ENCODE results near the gene TBCC.
"Not testable (repeated sequence)": the region's sequence is repeated elsewhere in the genome, so short reads cannot be mapped to it uniquely, and the experiment has no call there.

The TBCC gene, protein sequence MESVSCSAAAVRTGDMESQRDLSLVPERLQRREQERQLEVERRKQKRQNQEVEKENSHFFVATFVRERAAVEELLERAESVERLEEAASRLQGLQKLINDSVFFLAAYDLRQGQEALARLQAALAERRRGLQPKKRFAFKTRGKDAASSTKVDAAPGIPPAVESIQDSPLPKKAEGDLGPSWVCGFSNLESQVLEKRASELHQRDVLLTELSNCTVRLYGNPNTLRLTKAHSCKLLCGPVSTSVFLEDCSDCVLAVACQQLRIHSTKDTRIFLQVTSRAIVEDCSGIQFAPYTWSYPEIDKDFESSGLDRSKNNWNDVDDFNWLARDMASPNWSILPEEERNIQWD

DNA sequence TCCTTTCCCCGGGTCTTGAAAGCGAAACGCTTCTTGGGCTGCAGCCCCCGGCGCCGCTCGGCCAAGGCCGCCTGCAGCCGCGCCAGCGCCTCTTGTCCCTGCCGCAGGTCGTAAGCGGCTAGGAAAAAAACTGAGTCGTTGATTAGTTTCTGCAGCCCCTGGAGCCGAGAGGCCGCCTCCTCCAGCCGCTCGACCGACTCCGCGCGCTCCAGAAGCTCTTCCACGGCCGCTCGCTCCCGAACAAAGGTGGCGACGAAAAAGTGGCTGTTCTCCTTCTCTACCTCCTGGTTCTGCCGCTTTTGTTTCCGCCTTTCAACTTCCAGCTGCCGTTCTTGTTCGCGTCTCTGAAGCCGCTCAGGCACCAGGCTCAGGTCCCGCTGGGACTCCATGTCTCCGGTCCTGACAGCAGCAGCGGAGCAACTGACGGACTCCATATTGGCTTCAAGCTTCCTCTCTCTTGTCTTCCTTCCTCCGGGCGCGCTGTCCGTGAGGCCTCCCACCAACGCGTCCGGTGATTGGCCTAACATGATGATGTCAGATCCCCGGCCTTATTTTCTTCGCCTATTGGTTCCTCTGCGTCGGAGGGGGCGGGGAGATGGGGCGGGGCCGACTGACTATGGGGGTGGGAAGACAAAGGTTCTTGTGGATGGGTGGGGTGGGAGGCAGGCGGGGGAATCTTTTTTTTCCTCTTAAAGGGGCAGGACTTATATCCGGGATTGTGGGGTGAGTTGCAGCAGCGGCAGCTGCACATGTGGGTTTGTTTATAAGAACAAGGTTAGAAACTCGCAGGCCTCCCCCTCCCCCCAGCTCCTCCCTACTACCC is at the start of gene TBCC:
TSS of gene TBCC (minus strand) at position 464 of the 823 bp plus-strand sequence. CDS start at position 434, 30 bp downstream.
- DNase-seq: peak; percentile 98

DNA sequence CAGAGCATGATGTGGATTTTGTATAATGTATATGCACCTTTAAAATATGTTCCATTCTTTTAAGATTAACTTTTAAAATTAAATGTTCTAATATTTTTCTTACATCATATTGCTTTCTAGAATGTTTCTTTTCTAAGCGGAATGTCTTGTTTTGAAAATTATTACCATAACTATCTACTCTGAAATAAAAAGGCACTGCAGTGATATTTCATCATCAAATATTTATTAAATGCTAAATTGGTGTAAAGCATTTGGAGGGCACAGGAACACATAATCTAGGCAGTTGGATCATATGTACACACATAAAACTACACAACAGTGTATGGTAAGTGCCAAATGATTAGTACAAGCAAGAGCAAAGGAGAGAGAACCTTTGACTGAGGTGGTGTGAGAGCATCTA is 49.7 kb upstream of the TBCC start:
- DNase-seq: no peak

DNA sequence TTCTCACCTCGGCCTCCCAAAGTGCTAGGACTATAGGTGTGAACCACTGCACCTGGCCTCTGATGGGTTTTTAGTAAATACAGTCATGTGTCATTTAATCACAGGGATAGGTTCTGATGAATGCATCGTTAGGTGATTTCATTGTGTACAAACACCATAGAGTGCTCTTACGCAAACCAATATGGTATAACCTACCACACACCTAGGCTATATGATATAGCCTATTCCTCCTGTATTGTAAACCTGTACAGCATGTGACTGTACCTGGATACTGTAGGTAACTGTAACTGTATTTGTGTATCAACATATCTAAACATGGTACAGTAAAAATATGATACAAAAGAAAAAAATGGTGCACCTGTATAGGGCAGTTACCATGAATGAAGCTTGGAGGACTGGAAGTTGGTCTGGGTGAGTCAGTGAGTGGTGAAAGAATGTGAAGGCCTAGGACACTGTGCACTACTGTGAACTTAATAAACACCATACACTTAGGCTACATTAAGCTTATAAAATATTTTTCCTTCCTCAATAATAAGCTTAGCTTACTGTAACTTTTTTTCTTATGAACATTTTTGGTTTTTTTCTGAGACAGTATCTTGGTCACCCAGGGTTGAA is 45.9 kb upstream of the TBCC start:
- no peak for DNase-seq

DNA sequence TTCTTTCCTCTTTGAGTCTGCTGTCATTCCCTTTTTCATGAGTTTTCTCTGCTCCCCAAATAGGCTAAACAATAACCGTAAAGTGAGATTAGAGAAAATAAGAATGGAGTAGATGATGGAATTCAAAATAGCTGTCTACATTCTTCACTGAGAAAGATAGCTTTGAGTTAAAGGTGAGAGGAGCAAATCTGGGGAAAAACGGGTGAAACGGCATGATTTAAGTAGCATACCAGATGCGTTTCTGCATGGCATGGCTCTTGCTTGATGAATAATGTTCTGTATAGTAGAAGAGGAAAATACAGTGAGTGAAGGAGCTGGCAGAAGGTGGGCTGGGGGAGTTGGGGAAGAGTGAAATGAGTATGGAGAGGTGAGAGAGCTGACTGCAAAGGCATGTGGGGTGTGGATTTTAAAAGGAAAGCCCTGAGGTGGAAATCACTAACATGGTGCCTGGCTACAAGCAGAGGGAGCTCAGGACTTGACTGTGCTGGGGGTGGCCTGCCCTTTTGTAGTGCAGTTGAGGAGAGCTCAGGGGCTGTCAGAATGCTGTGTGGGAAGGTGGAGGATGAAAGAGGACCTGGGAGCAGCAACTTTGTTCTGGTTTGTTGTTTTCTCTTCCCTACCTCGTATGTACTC is 44.8 kb upstream of the TBCC start:
- no peak for DNase-seq

DNA sequence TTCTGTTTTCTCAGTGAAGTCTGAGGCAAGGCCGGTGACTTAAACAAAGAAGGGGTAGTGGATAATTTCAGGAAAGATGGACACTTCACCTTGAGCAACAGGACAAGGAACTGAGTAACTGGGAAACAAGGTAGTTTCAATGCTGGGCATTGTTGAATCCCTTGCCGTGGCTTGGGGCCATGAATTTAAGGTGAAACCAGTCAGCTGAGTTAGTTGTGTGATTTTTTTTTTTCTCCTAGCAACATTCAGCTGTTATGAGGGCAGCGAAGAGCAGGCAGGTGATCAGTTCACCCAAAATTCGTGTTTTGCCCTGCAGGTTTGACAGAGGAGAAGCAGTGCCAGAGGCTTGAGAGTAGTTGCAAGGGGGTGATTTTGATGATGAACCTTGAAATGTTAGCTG is 42.8 kb upstream of the TBCC start:
- DNase-seq: no peak

DNA sequence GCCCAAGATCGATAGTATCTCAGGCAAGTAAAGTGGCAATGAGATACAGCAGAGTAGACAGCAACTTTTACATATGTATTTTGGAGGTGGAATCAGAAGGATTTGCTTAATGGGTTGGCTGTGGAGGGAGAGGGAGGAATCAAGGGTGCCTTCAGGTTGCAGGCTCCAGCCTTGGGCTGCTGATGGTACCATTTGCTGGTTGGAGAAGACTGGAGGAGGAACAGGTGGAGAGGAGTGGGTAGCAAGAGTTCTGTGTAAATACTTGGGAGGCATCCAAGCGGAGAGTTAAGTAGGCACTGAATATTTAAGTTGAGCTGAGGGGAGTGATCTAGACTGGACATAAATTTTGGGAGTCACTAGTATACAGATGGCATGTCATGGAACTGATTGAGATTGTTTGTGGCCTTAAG is 41.2 kb upstream of the TBCC start:
- peak; percentile 89 for DNase-seq

DNA sequence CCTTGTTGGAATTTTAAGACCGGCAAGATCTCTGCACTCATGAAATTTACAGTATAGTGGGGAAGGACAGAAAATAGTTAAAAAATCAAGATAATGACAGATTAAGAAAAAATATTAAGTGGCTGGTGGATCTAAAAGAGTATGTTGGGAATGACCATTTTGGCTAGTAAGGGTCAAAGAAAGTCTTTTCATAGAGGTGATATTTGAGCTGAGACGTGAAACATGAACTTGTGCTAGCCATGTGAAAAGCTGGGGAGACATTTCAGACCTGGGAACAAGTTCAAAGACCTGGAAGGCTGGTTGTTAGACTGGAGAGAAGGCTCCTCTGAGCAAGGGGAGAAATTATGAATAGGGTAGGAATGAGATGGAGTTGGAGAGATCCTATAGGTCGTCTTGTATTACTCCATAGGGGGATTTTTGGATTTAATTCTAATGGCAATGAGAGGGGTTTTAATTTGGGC is 40.7 kb upstream of the TBCC start:
- DNase-seq: no peak

DNA sequence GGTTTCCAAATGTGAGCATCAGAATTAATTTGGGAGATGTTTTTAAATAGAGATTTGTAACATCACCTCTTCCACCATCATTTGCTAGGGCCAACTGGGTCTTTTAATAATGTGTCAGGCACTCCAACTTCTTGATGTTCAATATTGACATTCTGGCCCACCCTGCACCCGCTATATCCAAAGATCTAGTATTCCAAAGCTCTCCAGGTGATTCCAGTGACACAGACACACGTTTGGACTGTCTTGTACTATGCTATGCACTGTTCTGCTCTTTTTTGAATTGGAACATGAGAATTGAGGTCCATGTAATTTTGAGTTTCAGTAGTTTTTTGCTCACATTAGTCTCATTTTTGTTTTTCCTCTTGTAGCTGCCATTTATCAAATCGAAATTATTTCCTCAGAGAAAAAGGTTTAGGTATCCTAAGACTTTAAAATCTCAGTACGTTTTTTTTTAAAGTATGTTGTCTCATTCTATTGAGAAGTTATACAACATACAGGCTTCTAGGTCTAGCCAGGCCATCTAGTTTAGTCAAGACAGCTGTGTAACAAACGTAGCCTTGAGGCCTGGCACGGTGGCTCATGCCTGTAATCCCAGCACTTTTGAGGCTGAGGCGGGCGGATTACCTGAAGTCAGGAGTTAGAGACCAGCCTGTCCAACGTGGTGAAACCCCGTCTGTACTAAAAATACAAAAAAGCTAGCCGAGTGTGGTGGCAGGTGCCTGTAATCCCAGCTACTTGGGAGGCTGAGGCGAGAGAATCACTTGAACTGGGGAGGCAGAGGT is 39.0 kb upstream of the TBCC start:
- DNase-seq: no peak

DNA sequence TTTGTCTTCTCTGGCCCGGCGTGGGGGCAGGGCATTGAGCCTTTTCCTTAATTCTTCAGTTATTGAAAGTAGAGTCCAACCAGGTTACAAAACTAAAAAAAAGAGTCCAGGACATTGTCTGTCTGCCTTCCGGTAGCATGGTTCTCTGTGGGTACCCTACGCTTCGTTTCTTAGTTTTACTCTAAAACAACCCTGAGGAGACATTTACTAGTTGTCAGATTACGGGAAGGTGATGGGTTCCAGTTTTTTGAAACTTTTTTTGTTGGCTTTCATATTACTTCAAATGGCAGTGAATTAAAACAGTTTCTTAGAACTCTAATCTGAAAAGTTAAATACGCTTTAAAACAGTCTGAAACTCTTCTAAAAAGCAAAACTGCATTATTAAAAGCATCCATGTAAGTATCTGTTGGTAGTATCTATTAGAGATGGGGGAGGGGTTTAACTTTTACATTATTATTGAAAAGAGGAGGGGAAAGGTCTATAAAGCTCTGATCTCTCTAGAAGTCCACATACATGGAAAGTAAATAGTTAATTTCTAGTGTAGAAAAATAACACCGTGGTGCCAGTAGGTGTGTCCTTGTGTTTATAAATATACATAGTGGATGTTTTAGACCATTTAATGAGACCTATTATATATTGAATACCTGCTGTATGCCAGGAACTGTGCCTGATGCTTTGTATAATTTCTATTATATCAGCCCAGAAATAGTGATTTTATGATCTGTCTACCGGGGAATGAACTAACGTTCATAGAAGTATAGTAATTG is 38.2 kb upstream of the TBCC start:
- no peak for DNase-seq

DNA sequence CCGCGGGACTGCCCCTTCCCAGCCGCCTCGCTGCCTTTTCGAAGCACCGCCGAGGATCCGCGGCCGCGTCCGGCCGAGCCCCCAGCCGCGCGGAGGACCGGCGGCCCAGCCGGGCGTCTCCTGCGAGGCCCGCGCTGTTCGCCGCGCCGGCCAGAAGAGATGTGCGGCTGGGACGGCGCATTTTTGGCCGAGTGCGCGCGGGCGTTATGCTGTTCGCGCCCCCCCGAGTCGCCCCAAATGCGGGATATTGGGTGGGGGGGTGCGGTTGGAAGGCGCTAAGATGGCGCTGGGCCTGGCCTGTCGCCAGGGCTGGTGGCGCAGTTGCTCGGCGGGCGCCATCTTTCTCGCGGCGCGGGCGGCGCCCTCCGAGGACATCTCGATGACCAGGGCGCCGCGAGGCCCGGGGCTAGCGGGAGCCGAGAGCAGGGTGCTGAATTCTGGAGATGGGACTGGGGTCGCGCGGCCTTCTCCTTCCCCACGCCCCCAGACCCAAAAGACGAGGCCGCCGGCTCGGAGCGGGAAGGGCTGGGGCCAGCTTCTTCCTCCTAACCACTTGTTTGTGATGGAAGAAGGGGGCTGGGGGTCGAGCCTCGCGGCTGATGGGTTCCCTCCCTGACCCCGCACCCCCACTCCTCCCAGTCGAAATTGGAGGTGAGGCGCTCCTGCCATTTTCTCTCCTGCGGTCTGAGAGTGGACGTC is 37.4 kb upstream of the TBCC start:
- DNase-seq: no peak

DNA sequence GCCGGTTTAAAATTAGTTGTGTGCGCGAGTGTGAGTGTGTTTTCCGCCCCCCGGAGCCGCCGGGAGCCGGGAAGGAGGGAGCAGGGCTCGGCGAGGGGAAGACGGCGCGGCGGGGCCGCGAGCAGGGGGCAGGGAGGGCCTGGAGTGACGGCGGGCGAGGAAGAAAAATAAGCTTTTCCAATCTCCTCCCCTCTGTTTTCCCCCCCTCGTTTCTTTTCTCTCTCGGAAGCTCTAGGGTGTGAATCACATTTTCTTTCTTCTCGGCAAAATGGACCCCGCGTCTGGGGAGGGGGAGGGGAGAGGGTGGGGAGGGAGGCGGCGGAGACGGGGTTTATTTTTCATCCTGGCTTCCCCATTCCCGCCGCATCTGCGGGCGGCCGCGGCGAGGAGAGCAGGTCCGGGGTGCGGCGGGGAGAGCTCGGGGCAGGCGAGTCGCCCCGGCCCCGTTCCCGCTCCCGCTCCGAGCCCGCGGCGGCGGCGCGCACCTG is 36.8 kb upstream of the TBCC start:
- DNase-seq: peak; percentile 45

DNA sequence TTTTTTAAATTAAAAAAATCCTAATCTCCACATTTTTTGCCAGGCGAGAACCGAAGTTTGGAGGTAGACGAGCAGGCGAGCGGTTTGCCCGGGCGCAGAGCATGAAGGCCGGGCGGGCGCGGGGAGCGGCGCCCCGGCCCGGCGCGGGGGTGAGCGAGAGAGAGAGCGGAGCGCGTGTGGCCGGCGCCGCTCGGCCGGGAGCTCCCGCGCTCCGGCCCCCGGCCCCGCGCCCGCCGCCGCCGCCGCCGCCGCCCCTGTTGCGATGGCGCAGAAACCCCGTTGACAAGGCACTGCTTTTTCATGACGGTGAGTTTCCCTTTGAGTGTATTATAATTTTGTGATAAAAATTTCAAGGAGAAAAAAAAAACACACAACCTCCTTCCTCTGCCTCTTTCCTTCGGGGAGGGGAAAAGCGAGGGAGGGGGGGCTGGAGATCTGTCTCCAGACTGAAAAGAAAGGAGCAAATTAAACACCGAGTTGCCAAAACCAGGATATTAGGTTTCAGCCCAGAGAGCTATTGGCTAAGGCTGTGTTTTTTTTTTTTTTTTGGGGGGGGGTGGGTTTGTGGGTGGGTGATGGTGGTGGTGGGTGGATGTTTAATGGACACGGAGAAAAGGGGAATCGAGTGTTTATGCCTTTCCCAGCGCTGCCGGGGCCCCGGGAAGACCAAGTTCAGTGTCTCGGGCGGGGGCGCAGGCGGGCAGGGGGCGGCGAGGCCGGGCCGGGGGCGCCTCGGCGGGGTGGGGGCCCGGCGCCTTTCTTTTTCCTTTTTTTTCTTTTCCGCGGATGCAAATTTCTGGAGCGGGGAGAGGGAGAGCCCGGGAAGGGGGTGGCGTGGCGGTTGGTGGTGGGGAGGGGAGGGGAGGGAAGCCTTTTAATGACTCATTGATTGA is 36.1 kb upstream of the TBCC start, which contains the start of gene BICRAL:
TSS of gene BICRAL (plus strand) at position 257 of the 893 bp plus-strand sequence. CDS start 39,971 bp downstream, outside the sequence.
- DNase-seq: peak; percentile 63

DNA sequence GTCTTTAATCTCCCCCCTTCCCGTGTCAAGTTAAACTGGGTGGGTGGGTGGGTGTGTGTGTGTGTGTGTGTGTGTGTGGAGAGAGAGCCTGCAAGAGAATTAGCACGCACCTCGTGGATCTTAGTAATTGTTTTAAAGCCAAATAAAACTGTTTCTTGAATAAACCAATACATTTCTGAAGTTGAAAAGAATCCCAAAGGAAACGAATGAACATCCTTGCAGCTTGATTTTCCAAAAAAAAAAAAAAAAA is 35.6 kb upstream of the TBCC start:
- DNase-seq: no peak

DNA sequence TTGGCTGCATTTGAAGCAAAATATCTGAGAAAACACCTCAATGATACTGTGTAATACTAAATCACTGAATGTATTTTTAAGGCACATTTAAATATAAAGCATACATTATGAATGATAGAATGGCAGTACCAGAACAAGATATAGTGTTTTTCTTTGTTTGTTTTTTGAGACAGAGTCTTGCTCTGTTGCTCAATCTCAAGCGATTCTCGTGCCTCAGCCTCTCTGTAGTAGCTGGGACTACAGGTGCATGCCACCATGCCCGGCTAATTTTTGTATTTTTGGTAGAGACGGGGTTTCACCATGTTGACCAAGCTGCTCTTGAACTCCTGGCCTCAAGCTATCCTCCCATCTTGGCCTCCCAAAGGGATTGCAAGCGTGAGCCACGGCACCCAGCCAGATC is 33.6 kb upstream of the TBCC start:
- no peak for DNase-seq

DNA sequence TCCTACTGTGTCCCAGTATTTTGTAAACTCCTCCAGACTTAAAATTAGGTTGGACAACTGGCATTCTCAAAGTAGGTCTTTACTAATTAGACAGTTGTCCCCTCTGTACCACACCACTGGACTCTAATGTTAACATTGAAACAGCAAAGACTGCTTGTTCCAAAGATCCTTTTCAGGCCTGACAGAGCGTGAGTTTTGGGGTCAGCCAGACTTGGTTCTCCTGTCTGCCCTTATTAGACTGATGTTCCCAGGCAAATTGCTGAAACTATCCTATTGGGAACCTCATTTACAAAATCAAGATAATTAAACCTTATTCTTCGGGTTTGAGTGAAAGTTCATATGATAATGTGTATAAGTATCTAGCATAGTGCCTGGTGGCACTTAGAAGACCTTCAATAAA is 32.2 kb upstream of the TBCC start:
- no peak for DNase-seq

DNA sequence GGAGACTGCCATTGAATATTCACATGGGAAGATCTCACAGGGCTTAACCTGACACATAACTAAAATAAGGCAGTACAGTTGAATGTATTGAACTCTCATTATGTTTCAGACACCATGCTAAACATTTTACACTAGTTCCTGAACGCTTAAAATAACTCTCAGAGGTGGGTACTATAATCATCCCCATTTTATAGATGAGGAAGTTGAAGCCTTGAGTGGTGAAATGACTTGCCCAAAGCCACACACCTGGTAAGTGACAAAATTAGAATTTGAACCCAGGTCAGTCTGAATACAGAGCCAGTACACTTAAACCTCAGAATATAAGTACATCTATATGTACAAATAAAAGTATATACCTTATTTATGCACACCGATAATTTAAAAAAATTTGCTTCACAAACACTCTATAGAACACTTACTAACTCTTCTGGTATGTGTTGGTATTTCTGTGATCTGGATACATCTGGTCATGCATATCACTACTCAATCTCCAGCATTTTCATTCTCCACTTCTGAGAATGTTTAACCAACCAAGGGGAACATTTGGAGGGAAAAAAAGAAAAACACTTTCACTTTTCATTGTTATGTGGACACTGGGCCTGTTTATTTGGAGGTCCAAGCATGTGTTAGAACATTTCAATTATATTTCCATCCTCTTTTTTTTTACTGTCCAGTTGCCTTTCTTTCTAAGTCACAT is 31.4 kb upstream of the TBCC start:
- no peak for DNase-seq

DNA sequence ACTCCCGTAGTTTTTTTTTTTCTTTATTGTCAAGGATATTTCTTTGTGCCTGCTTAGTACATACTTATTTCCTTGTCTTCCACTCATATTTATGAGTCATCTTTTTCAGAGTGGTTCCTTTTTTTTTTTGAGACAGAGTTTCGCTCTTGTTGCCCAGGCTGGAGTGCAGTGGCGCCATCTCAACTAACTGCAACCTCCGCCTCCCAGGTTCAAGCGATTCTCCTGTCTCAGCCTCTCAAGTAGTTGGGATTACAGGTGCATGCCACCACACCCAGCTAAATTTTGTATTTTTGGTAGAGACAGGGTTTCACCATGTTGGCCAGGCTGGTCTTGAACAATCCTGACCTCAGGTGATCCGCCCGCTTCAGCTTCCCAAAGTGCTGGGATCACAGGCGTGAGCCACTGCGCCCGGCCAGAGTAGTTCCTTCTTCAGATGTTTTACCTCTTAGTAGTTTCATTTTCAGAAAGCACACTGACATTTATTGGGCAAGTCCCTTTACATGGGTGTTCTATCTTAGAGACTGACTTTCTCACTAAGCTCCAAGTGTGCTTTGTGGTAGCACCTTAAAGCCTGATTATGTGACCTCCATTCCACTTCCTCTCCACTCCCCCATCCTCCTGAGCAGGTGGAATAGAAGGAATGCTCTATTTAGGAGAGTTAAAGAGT is 29.1 kb upstream of the TBCC start:
- not testable (repeated sequence) for DNase-seq

DNA sequence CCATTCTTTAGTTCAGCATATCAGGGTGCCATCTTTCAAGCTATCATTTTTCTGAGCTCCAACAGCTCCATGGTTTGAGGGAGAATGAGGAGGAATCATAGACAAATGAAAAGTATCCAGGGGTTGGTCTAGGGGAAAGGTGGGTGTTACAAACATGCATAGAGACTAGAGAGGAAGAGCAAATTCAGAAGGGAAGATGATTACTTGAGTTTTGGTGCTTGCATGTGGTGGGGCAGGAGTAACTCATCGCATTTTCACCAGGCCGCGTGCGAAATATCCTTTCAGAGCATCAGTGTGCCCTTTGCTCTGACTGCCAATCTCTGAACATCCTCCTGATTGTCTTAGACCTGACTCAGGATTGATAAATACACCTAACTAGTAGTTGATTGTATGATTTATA is 28.3 kb upstream of the TBCC start:
- no peak for DNase-seq

DNA sequence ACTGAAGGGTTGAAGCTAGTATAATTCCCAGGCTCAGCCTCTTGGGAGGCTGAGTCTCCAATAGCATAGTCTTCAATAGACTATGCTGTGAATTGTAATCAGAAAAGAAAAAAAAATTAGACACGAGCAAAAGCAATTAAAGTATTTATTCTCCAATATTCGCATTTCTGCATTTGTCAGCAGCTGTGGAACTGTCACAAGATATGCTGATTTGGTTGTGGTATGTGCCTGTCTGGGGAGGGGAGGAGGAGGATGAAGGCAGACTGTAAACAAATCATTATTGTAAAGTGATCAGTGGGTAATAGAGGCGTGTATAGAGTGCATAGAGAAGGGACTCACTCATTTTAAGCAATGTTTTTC is 25.8 kb upstream of the TBCC start:
- no peak for DNase-seq

Measured in DMS 273 treated with DMSO at 0.1 percent for 48 hours (cell line).